Neural crest cell (in vitro differentiated cells): ENCODE results near the gene SORT1. TPM values are rescaled to one million over a fixed set of nuclear protein-coding genes. Genes with fewer than 3 reads are reported as not detected.
"Not testable (repeated sequence)": the region's sequence is repeated elsewhere in the genome, so short reads cannot be mapped to it uniquely, and the experiment has no call there.

Source experiments
- DNase-seq: peaks from one replicate; pipeline ENCODE4 v3.0.0; 2021; ENCODE audit warnings: low read depth, mixed read lengths, low spot score
- H3K27ac Mint-ChIP-seq: one replicate; pipeline ENCODE4 v1.8.0; 2021; ENCODE audit warnings: mild to moderate bottlenecking, mixed read lengths; ENCODE audit not compliant: unreplicated experiment
- H3K27me3 Mint-ChIP-seq: 2 replicates; pipeline ENCODE4 v1.8.0; 2021; ENCODE audit warnings: low read depth, mild to moderate bottlenecking, mixed read lengths
- H3K36me3 Mint-ChIP-seq: 2 replicates; pipeline ENCODE4 v1.8.0; 2021; ENCODE audit warnings: low read depth, mild to moderate bottlenecking, mixed read lengths
- H3K4me1 Mint-ChIP-seq: 2 replicates; pipeline ENCODE4 v1.8.0; 2021; ENCODE audit warnings: mixed read lengths
- H3K4me3 Mint-ChIP-seq: one replicate; pipeline ENCODE4 v1.8.0; 2021; ENCODE audit warnings: mild to moderate bottlenecking, mixed read lengths
- H3K9me3 Mint-ChIP-seq: 2 replicates; pipeline ENCODE4 v1.8.0; 2021; ENCODE audit warnings: mixed read lengths
- total RNA-seq: library from RNA; stranded (reverse); gene quantifications from 2 replicates; pipeline ENCODE4 v1.2.1, GENCODE V29; 2021
- TF ChIP-seq, protein P1 (sequence below): fragments of 200-600 bp; sonication (generic); conservative IDR thresholded peaks from 2 replicates; pipeline ENCODE4 v1.5.0; 2021; ENCODE audit warnings: antibody characterized with exemption, mild to moderate bottlenecking

The SORT1 gene
- total RNA-seq, 1 donor from 2014 or later, result 60.8 TPM

DNA sequence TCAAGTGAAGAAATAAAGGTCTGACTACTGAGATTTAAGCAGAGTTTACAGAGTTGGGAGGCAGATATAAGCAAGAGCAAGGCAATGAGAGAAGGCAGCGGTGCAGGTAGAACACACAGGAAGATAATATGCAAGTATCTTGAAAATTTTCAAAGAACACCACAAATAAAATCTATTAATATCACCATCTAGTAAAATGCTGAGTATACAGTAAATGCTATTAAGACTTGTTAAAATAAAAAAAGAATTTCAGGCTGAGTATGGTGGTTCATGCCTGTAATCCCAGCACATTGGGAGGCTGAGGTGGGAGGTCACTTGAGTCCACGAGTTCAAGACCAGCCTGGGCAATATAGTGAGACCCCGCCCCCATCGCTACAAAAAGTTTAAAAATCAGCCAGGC lies 20.0 kb downstream of the SORT1 start:
- H3K4me3 Mint-ChIP-seq, result no peak overlapping the region
- H3K27ac Mint-ChIP-seq, result no peak overlapping the region
- no peaks in the 10 kb centered on the region for H3K27me3 Mint-ChIP-seq
- TF ChIP-seq, protein P1, sequence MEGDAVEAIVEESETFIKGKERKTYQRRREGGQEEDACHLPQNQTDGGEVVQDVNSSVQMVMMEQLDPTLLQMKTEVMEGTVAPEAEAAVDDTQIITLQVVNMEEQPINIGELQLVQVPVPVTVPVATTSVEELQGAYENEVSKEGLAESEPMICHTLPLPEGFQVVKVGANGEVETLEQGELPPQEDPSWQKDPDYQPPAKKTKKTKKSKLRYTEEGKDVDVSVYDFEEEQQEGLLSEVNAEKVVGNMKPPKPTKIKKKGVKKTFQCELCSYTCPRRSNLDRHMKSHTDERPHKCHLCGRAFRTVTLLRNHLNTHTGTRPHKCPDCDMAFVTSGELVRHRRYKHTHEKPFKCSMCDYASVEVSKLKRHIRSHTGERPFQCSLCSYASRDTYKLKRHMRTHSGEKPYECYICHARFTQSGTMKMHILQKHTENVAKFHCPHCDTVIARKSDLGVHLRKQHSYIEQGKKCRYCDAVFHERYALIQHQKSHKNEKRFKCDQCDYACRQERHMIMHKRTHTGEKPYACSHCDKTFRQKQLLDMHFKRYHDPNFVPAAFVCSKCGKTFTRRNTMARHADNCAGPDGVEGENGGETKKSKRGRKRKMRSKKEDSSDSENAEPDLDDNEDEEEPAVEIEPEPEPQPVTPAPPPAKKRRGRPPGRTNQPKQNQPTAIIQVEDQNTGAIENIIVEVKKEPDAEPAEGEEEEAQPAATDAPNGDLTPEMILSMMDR, result no peak
- H3K36me3 Mint-ChIP-seq, result no peaks in the 10 kb centered on the region
- H3K4me1 Mint-ChIP-seq, result peaks cover 7% of the 10 kb centered on the region
- H3K9me3 Mint-ChIP-seq, result peaks cover 3% of the 10 kb centered on the region
- DNase-seq, result no peak

DNA sequence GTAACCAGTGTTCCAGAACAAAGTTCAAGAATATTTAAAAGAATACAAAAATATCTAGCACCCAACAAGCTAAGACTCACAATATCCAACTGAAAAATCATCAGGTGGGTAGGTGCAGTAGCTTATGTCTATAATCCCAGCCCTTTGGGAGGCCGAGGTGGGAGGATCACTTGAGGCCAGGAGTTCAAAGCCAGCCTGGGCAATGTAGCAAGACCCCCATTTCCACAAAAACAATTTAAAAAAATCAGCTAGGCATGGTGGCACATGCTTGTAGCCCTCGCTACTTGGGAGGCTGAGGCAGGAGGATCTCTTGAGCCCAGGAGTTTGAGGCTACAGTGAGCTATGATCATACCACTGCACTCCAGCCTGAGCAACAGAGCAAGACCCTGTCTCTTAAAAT lies 24.0 kb downstream of the SORT1 start:
- H3K27me3 Mint-ChIP-seq, H3K4me3 Mint-ChIP-seq, H3K36me3 Mint-ChIP-seq, H3K4me1 Mint-ChIP-seq, H3K9me3 Mint-ChIP-seq, H3K27ac Mint-ChIP-seq, DNase-seq: not testable (repeated sequence)

DNA sequence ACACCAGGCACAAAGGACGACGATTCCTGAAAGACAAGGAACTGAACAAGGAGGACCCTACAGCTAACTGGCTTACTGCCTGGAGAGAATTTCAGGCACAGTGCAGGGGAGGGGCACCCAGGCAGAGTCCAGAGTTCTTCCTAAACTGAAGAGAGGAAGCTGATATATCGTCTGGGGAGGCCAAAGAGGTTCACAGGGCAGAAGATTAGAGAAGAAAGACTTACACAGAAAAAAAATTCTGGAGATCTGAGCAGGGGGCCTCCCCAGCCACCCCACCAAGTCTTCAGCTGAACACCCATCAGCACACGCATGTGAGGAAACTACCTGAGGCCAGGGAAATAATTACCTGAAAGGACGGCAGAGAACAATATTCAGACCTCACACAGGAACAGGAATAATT lies 24.6 kb downstream of the SORT1 start:
- TF ChIP-seq, protein P1, result no peak
- H3K36me3 Mint-ChIP-seq, result no peaks in the 10 kb centered on the region
- no peak for DNase-seq
- H3K27me3 Mint-ChIP-seq, result no peaks in the 10 kb centered on the region
- H3K4me3 Mint-ChIP-seq, result no peak overlapping the region
- peaks cover 3% of the 10 kb centered on the region for H3K4me1 Mint-ChIP-seq
- H3K27ac Mint-ChIP-seq, result no peak overlapping the region
- H3K9me3 Mint-ChIP-seq, result peaks cover 3% of the 10 kb centered on the region

DNA sequence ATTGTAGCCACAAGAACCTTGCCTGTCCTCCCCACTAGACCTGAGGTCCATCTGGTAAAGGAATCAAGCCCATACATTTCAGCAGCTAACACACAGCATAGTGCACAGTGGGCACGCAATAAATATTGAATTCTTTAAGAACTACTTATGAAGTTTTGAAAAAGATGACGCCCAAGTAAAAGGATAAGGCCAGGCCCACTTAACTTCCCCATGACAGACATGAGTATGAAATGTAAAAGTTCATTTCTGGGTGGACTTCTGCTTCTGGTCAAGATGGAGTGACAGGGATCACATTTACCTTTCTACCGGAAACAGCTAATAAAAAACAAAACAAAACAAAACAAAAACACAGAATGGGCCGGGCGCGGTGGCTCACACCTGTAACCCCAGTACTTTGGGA lies 25.4 kb downstream of the SORT1 start:
- Mint-ChIP-seq H3K27me3 (no peaks in the 10 kb centered on the region), H3K4me1 (peaks cover 3% of the 10 kb centered on the region), H3K9me3 (peaks cover 3% of the 10 kb centered on the region), H3K36me3 (peaks cover 6% of the 10 kb centered on the region), H3K4me3 (no peak overlapping the region), H3K27ac (no peak overlapping the region)
- no peak for DNase-seq
- TF ChIP-seq, protein P1, result no peak

DNA sequence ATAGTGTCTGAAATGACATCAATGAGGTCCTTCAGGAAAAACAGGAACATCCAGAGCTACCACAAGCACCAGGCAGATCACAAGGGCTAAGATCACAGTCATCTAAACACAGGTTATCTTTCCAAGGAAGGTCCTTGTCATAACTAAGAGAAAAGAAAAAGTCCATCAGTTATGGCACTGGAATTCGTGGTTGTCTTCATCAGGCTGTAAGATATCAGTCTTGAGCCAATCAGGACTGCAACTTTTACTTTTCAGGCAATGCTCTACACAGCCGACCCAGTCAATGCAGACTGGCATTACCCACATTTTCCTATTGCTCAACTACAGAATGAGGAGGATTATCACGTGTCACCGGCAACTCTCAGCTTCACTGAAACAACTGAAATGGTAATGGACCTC lies 26.4 kb downstream of the SORT1 start:
- no peak overlapping the region for H3K4me3 Mint-ChIP-seq
- peaks cover 8% of the 10 kb centered on the region for H3K36me3 Mint-ChIP-seq
- DNase-seq, result no peak
- H3K27ac Mint-ChIP-seq, result no peak overlapping the region
- no peaks in the 10 kb centered on the region for H3K27me3 Mint-ChIP-seq
- H3K4me1 Mint-ChIP-seq, result peaks cover 3% of the 10 kb centered on the region
- H3K9me3 Mint-ChIP-seq, result peaks cover 3% of the 10 kb centered on the region
- TF ChIP-seq, protein P1, result no peak

DNA sequence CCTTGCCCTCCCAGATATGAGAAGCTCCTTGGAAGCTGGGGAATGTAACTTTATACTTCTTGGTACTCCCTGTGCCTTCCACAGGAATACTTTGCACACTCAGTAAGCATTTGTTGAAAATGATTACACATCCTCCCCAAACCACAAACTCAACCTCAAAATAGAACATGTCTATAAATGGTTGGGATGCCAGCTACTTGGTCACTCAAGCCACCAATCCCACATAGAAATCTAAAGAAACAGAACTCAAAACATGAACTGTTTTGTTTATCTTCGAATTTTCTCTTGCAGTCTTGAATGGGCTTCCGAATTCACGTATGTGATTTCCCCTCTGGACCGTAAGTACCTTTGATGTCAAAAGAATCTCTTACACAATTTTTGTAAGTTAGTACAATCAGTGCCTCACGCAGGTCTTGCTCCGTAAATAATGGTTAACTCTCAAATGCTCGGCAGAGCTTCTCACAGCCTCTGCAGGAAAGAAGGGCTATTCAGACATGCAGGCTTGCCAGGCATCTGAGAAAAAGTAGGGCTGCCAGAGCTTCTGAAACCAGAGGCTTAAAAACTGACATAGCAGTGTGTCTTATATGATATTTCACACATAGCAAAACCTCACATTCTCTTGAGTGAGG lies 26.9 kb downstream of the SORT1 start:
- TF ChIP-seq, protein P1, result no peak
- Mint-ChIP-seq H3K4me3 (no peak overlapping the region), H3K27ac (no peak overlapping the region)

More for the DNA sequence above, 26.9 kb downstream of the SORT1 start:
- no peak for DNase-seq
- H3K27me3 Mint-ChIP-seq, result no peaks in the 10 kb centered on the region
- peaks cover 3% of the 10 kb centered on the region for H3K4me1 Mint-ChIP-seq
- H3K9me3 Mint-ChIP-seq, result peaks cover 3% of the 10 kb centered on the region
- peaks cover 8% of the 10 kb centered on the region for H3K36me3 Mint-ChIP-seq
